CD4-positive, alpha-beta T cell treated with Interleukin-4 for 4 hours (primary cell): ENCODE measurements around the gene TAF4B.

Experiments
- DNase-seq: peaks from one replicate; pipeline ENCODE4 v3.0.0-alpha.2; 2020

The TAF4B gene

GRCh38 chr18:26394047-26394654 lies 167.9 kb downstream of the TAF4B start:
- no peak for DNase-seq

GRCh38 chr18:26397019-26397418 lies 170.8 kb downstream of the TAF4B start:
- no peak for DNase-seq

- DNase-seq, result no peak
Measured at GRCh38 chr18:26403491-26403890, 177.2 kb downstream of the TAF4B start.

GRCh38 chr18:26405190-26405801 lies 179.1 kb downstream of the TAF4B start:
- DNase-seq, result no peak

GRCh38 chr18:26406324-26406723 lies 180.1 kb downstream of the TAF4B start:
- DNase-seq, result no peak

- no peak for DNase-seq
Measured at GRCh38 chr18:26406854-26407517, 180.7 kb downstream of the TAF4B start.

- DNase-seq, result no peak
Measured at GRCh38 chr18:26407736-26408601, 181.7 kb downstream of the TAF4B start.

GRCh38 chr18:26409091-26409490 lies 182.8 kb downstream of the TAF4B start:
- DNase-seq, result no peak

- no peak for DNase-seq
Measured at GRCh38 chr18:26414901-26415440, 188.7 kb downstream of the TAF4B start.

- DNase-seq, result no peak
Measured at GRCh38 chr18:26415631-26416030, 189.4 kb downstream of the TAF4B start.

GRCh38 chr18:26416652-26417150 lies 190.5 kb downstream of the TAF4B start:
- no peak for DNase-seq

- DNase-seq, result no peak
Measured at GRCh38 chr18:26417190-26417589, 190.9 kb downstream of the TAF4B start.

- no peak for DNase-seq
Measured at GRCh38 chr18:26418225-26418624, 192.0 kb downstream of the TAF4B start.

GRCh38 chr18:26419746-26420145 lies 193.5 kb downstream of the TAF4B start:
- no peak for DNase-seq

- no peak for DNase-seq
Measured at GRCh38 chr18:26421503-26421902, 195.3 kb downstream of the TAF4B start.

GRCh38 chr18:26421931-26422330 lies 195.7 kb downstream of the TAF4B start:
- DNase-seq, result no peak

GRCh38 chr18:26422472-26423162 lies 196.4 kb downstream of the TAF4B start:
- no peak for DNase-seq

- no peak for DNase-seq
Measured at GRCh38 chr18:26424428-26425147, 198.3 kb downstream of the TAF4B start.

GRCh38 chr18:26425148-26425531 lies 198.9 kb downstream of the TAF4B start:
- DNase-seq, result no peak

- DNase-seq, result no peak
Measured at GRCh38 chr18:26429535-26430226, 203.4 kb downstream of the TAF4B start.
